IMR-90 (cell line): Measurements from ENCODE around the gene NHP2. TPM values are rescaled to one million over a fixed set of nuclear protein-coding genes. Genes with fewer than 3 reads are reported as not detected.

Experiments
- ATAC-seq: fragments of 200-7000 bp; cut with Tn5 transposase; 2 replicates; pipeline ENCODE4 v1.9.1; 2020; ENCODE audit warnings: low read depth, mild to moderate bottlenecking, moderate library complexity
- BruUV-seq: library from RNA; stranded (reverse); fragments of 400-500 nt; replicated peaks from 2 replicates; lab custom pipeline; 2021; lab: Mats Ljungman, UMichigan
- CTCF ChIA-PET: fragments of 300-600 bp; formaldehyde crosslinking; extraction: SDS; loops from one replicate; lab custom pipeline; 2021; ENCODE audit warnings: antibody characterized with exemption; lab: Yijun Ruan, JAX
- POLR2A ChIA-PET: fragments of 300-600 bp; sonication (Branson Sonifier 250); formaldehyde crosslinking; loops from one replicate; lab custom pipeline; 2022; ENCODE audit warnings: antibody characterized with exemption; ENCODE audit not compliant: unreplicated experiment; lab: Charles Lee
- DNase-seq: peaks from one replicate; pipeline ENCODE4 v3.0.0; 2013
- H2AFZ ChIP-seq: replicated peaks from 2 replicates; pipeline ENCODE3; 2013; ENCODE audit warnings: low read length, mild to moderate bottlenecking; ENCODE audit not compliant: poor library complexity
- H2AK5ac ChIP-seq: 2 replicates; pipeline ENCODE4 v1.6.1; 2013; ENCODE audit warnings: low read depth, low read length, inconsistent platforms
- H2AK9ac ChIP-seq: replicated peaks from 2 replicates; pipeline ENCODE3; 2013; ENCODE audit warnings: mild to moderate bottlenecking, low read depth, low read length, moderate library complexity; ENCODE audit not compliant: poor library complexity
- H2BK120ac ChIP-seq: 2 replicates; pipeline ENCODE4 v1.6.1; 2013; ENCODE audit warnings: low read depth, low read length, inconsistent platforms
- H2BK15ac ChIP-seq: 3 replicates; pipeline ENCODE4 v1.6.1; 2013; ENCODE audit warnings: low read depth, low read length, inconsistent platforms
- H2BK20ac ChIP-seq: 2 replicates; pipeline ENCODE4 v1.6.1; 2013; ENCODE audit warnings: low read depth, mild to moderate bottlenecking, inconsistent platforms, low read length, moderate library complexity
- H2BK5ac ChIP-seq: 2 replicates; pipeline ENCODE4 v1.6.1; 2013; ENCODE audit warnings: mild to moderate bottlenecking, low read depth, low read length, inconsistent platforms; ENCODE audit not compliant: poor library complexity, severe bottlenecking
- H3K14ac ChIP-seq: replicated peaks from 2 replicates; pipeline ENCODE4 v1.6.1; 2013; ENCODE audit warnings: low read depth, low read length, inconsistent platforms
- H3K18ac ChIP-seq: 2 replicates; pipeline ENCODE4 v1.6.1; 2013; ENCODE audit warnings: low read depth, low read length, control low read depth
- H3K23ac ChIP-seq: 2 replicates; pipeline ENCODE4 v1.6.1; 2013; ENCODE audit warnings: low read depth, low read length, inconsistent platforms
- H3K27ac ChIP-seq: 2 replicates; pipeline ENCODE4 v1.5.1; 2013; ENCODE audit warnings: mild to moderate bottlenecking, control low read depth, low read length; ENCODE audit not compliant: insufficient read depth
- H3K27me3 ChIP-seq: 2 replicates; pipeline ENCODE4 v1.6.1; 2013; ENCODE audit warnings: low read length; ENCODE audit not compliant: control insufficient read depth, insufficient read depth
- H3K36me3 ChIP-seq: 2 replicates; pipeline ENCODE4 v1.6.1; 2013; ENCODE audit warnings: low read length, mixed read lengths; ENCODE audit not compliant: control insufficient read depth, insufficient read depth
- H3K4ac ChIP-seq: 2 replicates; pipeline ENCODE4 v1.6.1; 2013; ENCODE audit warnings: low read depth, low read length, inconsistent platforms
- H3K4me1 ChIP-seq: 2 replicates; pipeline ENCODE4 v1.6.1; 2013; ENCODE audit warnings: low read length, mixed read lengths; ENCODE audit not compliant: control insufficient read depth, insufficient read depth
- H3K4me2 ChIP-seq: 2 replicates; pipeline ENCODE4 v1.6.1; 2013; ENCODE audit warnings: low read depth, mild to moderate bottlenecking, control low read depth, low read length, moderate library complexity
- H3K4me3 ChIP-seq: 2 replicates; pipeline ENCODE4 v1.5.1; 2013; ENCODE audit warnings: low read depth, mild to moderate bottlenecking, control low read depth, low read length, moderate library complexity; ENCODE audit not compliant: insufficient read depth
- H3K56ac ChIP-seq: 2 replicates; pipeline ENCODE4 v1.6.1; 2013; ENCODE audit warnings: low read length, inconsistent platforms; ENCODE audit not compliant: insufficient read depth; ENCODE audit errors: extremely low read depth
- H3K79me1 ChIP-seq, 2 experiments: 2 replicates each; pipeline ENCODE4 v1.6.1; 2013; ENCODE audit warnings: low read length in 2 of 2, inconsistent platforms in 1 of 2, low read depth in 1 of 2
- H3K9ac ChIP-seq: 2 replicates; pipeline ENCODE4 v1.6.1; 2013; ENCODE audit warnings: low read depth, low read length, control low read depth
- H3K9me1 ChIP-seq: 2 replicates; pipeline ENCODE4 v1.6.1; 2013; ENCODE audit warnings: low read length, inconsistent platforms; ENCODE audit not compliant: insufficient read depth
- H3K9me3 ChIP-seq: 2 replicates; pipeline ENCODE4 v1.6.1; 2013; ENCODE audit warnings: low read length; ENCODE audit not compliant: control insufficient read depth, insufficient read depth
- H4K20me1 ChIP-seq: 2 replicates; pipeline ENCODE4 v1.6.1; 2013; ENCODE audit warnings: low read length, inconsistent platforms; ENCODE audit not compliant: insufficient read depth
- H4K5ac ChIP-seq: 2 replicates; pipeline ENCODE4 v1.6.1; 2013; ENCODE audit warnings: mild to moderate bottlenecking, low read depth, low read length, control low read depth
- H4K8ac ChIP-seq, 2 experiments: 2 replicates each; pipeline ENCODE4 v1.6.1; 2013; ENCODE audit warnings: low read depth in 2 of 2, low read length in 2 of 2, control low read depth in 1 of 2, inconsistent platforms in 1 of 2
- H4K91ac ChIP-seq: 2 replicates; pipeline ENCODE4 v1.6.1; 2013; ENCODE audit warnings: low read depth, low read length, inconsistent platforms; ENCODE audit not compliant: insufficient read depth
- BHLHE40 ChIP-seq: fragments of 150-350 bp; IDR thresholded peaks from 2 replicates; pipeline ENCODE4 v1.6.1; 2016; ENCODE audit warnings: mild to moderate bottlenecking, low read depth, low read length
- CHD1 ChIP-seq: IDR thresholded peaks from 2 replicates; pipeline ENCODE4 v1.6.1; 2012; ENCODE audit warnings: low read depth, low read length, improper control_type of control experiment
- CTCF ChIP-seq: conservative IDR thresholded peaks from 2 replicates; pipeline ENCODE4 v1.5.1; 2012; ENCODE audit warnings: mild to moderate bottlenecking, low read depth, low read length, improper control_type of control experiment
- MAFK ChIP-seq: IDR thresholded peaks from 2 replicates; pipeline ENCODE4 v1.6.1; 2012; ENCODE audit warnings: low read depth, low read length, improper control_type of control experiment
- MXI1 ChIP-seq: IDR thresholded peaks from 2 replicates; pipeline ENCODE4 v1.6.1; 2012; ENCODE audit warnings: low read depth, mild to moderate bottlenecking, low read length, moderate library complexity, borderline replicate concordance
- RAD21 ChIP-seq: IDR thresholded peaks from 2 replicates; pipeline ENCODE4 v1.6.1; 2012; ENCODE audit warnings: low read length, improper control_type of control experiment
- RFX5 ChIP-seq: IDR thresholded peaks from 2 replicates; pipeline ENCODE4 v1.8.0; 2012; ENCODE audit warnings: low read depth, mild to moderate bottlenecking, low read length, moderate library complexity
- SMC3 ChIP-seq: fragments of 150-350 bp; IDR thresholded peaks from 2 replicates; pipeline ENCODE4 v1.6.1; 2016; ENCODE audit warnings: low read depth, mild to moderate bottlenecking, antibody characterized with exemption, low read length, moderate library complexity
- WGBS, 2 experiments: methylation state at CpG; one replicate each; pipeline versions ENCODE4 v1.1.5 to v1.1.7; 2013; ENCODE audit warnings: missing lambda C conversion rate in 2 of 2; ENCODE audit not compliant: insufficient read length in 1 of 2; ENCODE audit errors: extremely low coverage in 2 of 2; 5-methylcytosine and 5-hydroxymethylcytosine counted together
- dilution Hi-C: fragments of 300-500 bp; cut with HindIII; formaldehyde crosslinking; loops from one replicate; pipeline ENCODE4 v1.14.3; 2018; ENCODE audit warnings: low sequenced_read_pairs; ENCODE audit not compliant: unreplicated experiment
- in situ Hi-C: fragments of 300-500 bp; cut with MboI; formaldehyde crosslinking; loops from 3 replicates; pipeline ENCODE4 v1.14.3; 2019; ENCODE audit warnings: low sequenced_read_pairs, inconsistent platforms, mixed read lengths
- intact Hi-C: fragments of 100-400 bp; cut with micrococcal nuclease; formaldehyde crosslinking; loops from 2 replicates; pipeline ENCODE4 v1.10.0; 2022
- polyA plus RNA-seq, 3 experiments: library from polyadenylated mRNA; depleted of rRNA; stranded (reverse); fragments of >200 nt; gene quantifications; 2 replicates each; pipeline ENCODE4 v1.2.3, GENCODE V29; 2012; ENCODE audit warnings: low replicate concordance in 1 of 3
- total RNA-seq: library from RNA; depleted of rRNA; stranded (reverse); fragments of >200 nt; gene quantifications from 2 replicates; pipeline ENCODE4 v1.2.3, GENCODE V29; 2012

The NHP2 gene
- total and polyA plus RNA-seq, 2 of the 4 experiments (the other 2 are of a cell fraction): 180 to 278 TPM

- no peak overlapping the region for H3K18ac ChIP-seq
- dilution Hi-C loops (no loop called here), in situ Hi-C loops (no loop called here), intact Hi-C loops (no loop called here)
- no peak overlapping the region for H2BK20ac ChIP-seq
- H2AK9ac ChIP-seq: no peak overlapping the region
- H3K23ac ChIP-seq: no peak overlapping the region
- no peak overlapping the region for H3K4me2 ChIP-seq
- H2AK5ac ChIP-seq: no peak overlapping the region
- H3K27me3 ChIP-seq: no peaks in the 10 kb centered on the region; the same call in none of the 2 replicates
- POLR2A ChIA-PET: no interaction called here
- no peaks in the 10 kb centered on the region for H3K9me3 ChIP-seq
- no peak for TF ChIP-seq CTCF
- no peak for TF ChIP-seq SMC3
- TF ChIP-seq CHD1: no peak
- TF ChIP-seq MAFK: no peak
- no peak for TF ChIP-seq BHLHE40
- no peak for TF ChIP-seq MXI1
- no peak for TF ChIP-seq RAD21
- no peak for TF ChIP-seq RFX5
- no peak overlapping the region for H4K91ac ChIP-seq
- H3K9me1 ChIP-seq: no peaks in the 10 kb centered on the region
- 90% methylated on average over 2 of the region's 9 CpGs; no CpG with 5 or more reads in 1 of the 2 experiments for WGBS, 2 experiments
- no peak overlapping the region for H3K14ac ChIP-seq
- H3K56ac ChIP-seq: no peak overlapping the region
- DNase-seq (no peak), ATAC-seq (no peak)
- peaks cover 2% of the 10 kb centered on the region for H3K36me3 ChIP-seq
- H3K79me1 ChIP-seq: peaks cover 4 to 13% of the 10 kb centered on the region in 2 experiments
- no peak overlapping the region for H4K8ac ChIP-seq
- H3K4me3 ChIP-seq: no peak overlapping the region
- H3K4me1 ChIP-seq: peaks cover 5% of the 10 kb centered on the region; the same call in 1 of the 2 replicates
- H4K20me1 ChIP-seq: no peaks in the 10 kb centered on the region; the same call in none of the 2 replicates
- BruUV-seq: no TSS peak
- H3K27ac ChIP-seq: no peak overlapping the region
- no peak overlapping the region for H3K4ac ChIP-seq
- H3K9ac ChIP-seq: no peak overlapping the region
- H2BK15ac ChIP-seq: no peak overlapping the region
- no peak overlapping the region for H4K5ac ChIP-seq
- CTCF ChIA-PET: no interaction called here
- no peak overlapping the region for H2AFZ ChIP-seq
- H2BK5ac ChIP-seq: no peak overlapping the region
- H2BK120ac ChIP-seq: no peak overlapping the region
Observed at GRCh38 chr5:178129296-178129695, 24.4 kb downstream of the NHP2 start.
